Transverse colon (tissue), 4 donors: ENCODE results near the gene ZBBX. TPM values are rescaled to one million over a fixed set of nuclear protein-coding genes. Genes with fewer than 3 reads are reported as not detected.

Experiments
- DNase-seq: peaks from one replicate; pipeline ENCODE4 v3.0.0-alpha.2; 2019
- H3K27ac ChIP-seq, 4 donors: fragments of 200-600 bp; sonication (generic); 2 replicates each; pipeline ENCODE4 v1.5.1; 2016 to 2018; ENCODE audit warnings: inconsistent platforms in 4 of 4
- H3K27me3 ChIP-seq: fragments of 200-600 bp; sonication (generic); 2 replicates; pipeline ENCODE4 v1.5.1; 2017; ENCODE audit warnings: inconsistent platforms
- H3K36me3 ChIP-seq, 4 donors: fragments of 200-600 bp; sonication (generic); 2 replicates each; pipeline ENCODE4 v1.5.1; 2017 to 2019; ENCODE audit warnings: inconsistent platforms in 4 of 4
- H3K4me1 ChIP-seq, 4 donors: fragments of 200-600 bp; sonication (generic); 2 replicates each; pipeline ENCODE4 v1.5.1; 2017 to 2020; ENCODE audit warnings: inconsistent platforms in 4 of 4
- H3K4me3 ChIP-seq, 4 donors: fragments of 200-600 bp; sonication (generic); 1 replicate in 1 of 4; 2 replicates in 3 of 4; pipeline versions ENCODE4 v1.5.1 to v1.6.1; 2017 to 2019; ENCODE audit warnings: inconsistent platforms in 4 of 4
- H3K9me3 ChIP-seq, 2 donors: fragments of 200-600 bp; sonication (generic); 2 replicates each; pipeline ENCODE4 v1.5.1; 2017 to 2019; ENCODE audit warnings: inconsistent platforms in 2 of 2
- EP300 ChIP-seq: sonication (generic); formaldehyde crosslinking; IDR thresholded peaks from one replicate; pipeline ENCODE4 v1.6.1; 2017; ENCODE audit warnings: antibody characterized with exemption, low read depth
- POLR2A ChIP-seq: fragments of 450-650 bp; IDR thresholded peaks from one replicate; pipeline ENCODE4 v1.6.1; 2016; ENCODE audit warnings: antibody characterized with exemption, mild to moderate bottlenecking, moderate library complexity
- POLR2AphosphoS5 ChIP-seq, 3 donors: sonication (generic); formaldehyde crosslinking; IDR thresholded peaks; one replicate each; pipeline ENCODE4 v1.6.1; 2016; ENCODE audit warnings: antibody characterized with exemption in 3 of 3
- WGBS, 2 donors: methylation state at CpG; one replicate each; pipeline ENCODE4 v1.1.5; 2018; ENCODE audit warnings: low coverage in 1 of 2; 5-methylcytosine and 5-hydroxymethylcytosine counted together
- in situ Hi-C, 4 donors: fragments of 200-750 bp; cut with MboI; loops; one replicate each; pipeline versions ENCODE4 v1.15.0 to v1.15.1; 2017; ENCODE audit warnings: low sequenced_read_pairs in 3 of 4, low pct_ligation_motif_present in 1 of 4, low pct_unique_long_range_greater_than_20kb in 1 of 4
- intact Hi-C: fragments of 100-400 bp; cut with DNase I; formaldehyde crosslinking; loops from one replicate; pipeline ENCODE4 v1.15.1; 2023; ENCODE audit warnings: low total_unique reads
- total RNA-seq, 4 donors: library from RNA; depleted of rRNA; stranded (reverse); fragments of >200 nt; gene quantifications; one replicate each; pipeline ENCODE4 v1.1.0, GENCODE V29; 2016
- TF ChIP-seq, protein P1 (sequence below), 5 experiments: fragments of 200-600 bp in 3 of 5; fragments of 450-650 bp in 2 of 5; sonication (generic) in 3 of 5; IDR thresholded peaks; 1 replicate in 2 of 5; 2 replicates in 3 of 5; pipeline ENCODE4 v1.5.1; 2016 to 2017; ENCODE audit warnings: antibody characterized with exemption in 5 of 5, inconsistent platforms in 3 of 5, mild to moderate bottlenecking in 2 of 5, moderate library complexity in 1 of 5

Gene ZBBX
- total RNA-seq, 4 donors from 2014 or later = not detected

DNA sequence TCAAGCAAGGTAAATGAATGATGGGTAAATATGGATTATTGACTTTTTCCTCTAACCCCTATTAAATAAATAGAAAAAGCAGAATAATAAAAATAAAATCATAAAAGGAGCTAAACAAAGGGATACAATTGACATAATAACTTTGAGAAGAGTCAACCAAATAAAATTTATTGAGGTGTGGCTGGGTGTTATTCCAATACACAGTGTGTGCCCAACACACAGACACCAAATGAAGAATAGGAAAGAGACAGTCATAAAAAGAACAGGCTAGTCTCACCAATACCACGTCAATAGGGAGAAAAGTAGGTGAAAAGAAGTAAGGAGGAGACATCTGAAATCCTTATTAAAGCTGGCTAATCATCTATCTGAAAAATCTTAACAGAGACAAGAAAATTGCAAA is 127.1 kb downstream of the ZBBX start:
- 0 to 38% methylated on average over 1 of the region's 1 CpG for WGBS, 2 donors
- no peak for DNase-seq

DNA sequence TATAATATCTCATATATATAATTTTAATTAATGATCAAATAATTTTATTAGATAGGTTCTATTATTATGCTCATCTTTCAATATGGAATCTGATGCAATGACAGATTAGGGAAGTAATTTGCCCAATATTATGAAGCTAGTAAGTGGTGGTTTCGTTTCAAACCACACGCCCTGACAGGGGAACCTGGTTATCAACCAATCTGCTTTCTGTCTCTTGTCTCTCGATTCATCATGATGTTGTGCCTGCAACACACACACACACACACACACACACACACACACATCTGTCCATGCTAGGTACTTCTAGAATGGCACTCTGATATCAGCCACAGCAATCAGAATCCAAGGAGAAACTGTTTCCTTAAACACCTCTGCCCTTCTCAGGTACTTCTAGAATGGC is 128.4 kb downstream of the ZBBX start:
- intact Hi-C loops (no loop called here), in situ Hi-C loops (no loop called here)
- Histone ChIP-seq H3K27ac (no peak overlapping the region), H3K9me3 (no peaks in the 10 kb centered on the region), H3K36me3 (no peaks in the 10 kb centered on the region), H3K27me3 (no peaks in the 10 kb centered on the region), H3K4me1 (no peaks in the 10 kb centered on the region), H3K4me3 (no peak overlapping the region)
- TF ChIP-seq EP300 (no peak), POLR2A (no peak), POLR2AphosphoS5 (IDR thresholded peaks at IDR 0.05) (no peak)
- TF ChIP-seq, protein P1, sequence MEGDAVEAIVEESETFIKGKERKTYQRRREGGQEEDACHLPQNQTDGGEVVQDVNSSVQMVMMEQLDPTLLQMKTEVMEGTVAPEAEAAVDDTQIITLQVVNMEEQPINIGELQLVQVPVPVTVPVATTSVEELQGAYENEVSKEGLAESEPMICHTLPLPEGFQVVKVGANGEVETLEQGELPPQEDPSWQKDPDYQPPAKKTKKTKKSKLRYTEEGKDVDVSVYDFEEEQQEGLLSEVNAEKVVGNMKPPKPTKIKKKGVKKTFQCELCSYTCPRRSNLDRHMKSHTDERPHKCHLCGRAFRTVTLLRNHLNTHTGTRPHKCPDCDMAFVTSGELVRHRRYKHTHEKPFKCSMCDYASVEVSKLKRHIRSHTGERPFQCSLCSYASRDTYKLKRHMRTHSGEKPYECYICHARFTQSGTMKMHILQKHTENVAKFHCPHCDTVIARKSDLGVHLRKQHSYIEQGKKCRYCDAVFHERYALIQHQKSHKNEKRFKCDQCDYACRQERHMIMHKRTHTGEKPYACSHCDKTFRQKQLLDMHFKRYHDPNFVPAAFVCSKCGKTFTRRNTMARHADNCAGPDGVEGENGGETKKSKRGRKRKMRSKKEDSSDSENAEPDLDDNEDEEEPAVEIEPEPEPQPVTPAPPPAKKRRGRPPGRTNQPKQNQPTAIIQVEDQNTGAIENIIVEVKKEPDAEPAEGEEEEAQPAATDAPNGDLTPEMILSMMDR (IDR thresholded peaks at IDR 0.05) = no peak
- no peak for DNase-seq
- WGBS, 2 donors = 82 to 94% methylated on average over 2 to 3 of the region's 3 CpGs

More for the DNA sequence above, 127.1 kb downstream of the ZBBX start:
- H3K27ac ChIP-seq = no peak overlapping the region
- no peak overlapping the region for H3K4me3 ChIP-seq
- H3K4me1 ChIP-seq = no peaks in the 10 kb centered on the region
- no peaks in the 10 kb centered on the region for H3K36me3 ChIP-seq
- in situ Hi-C loops (no loop called here), intact Hi-C loops (no loop called here)
- TF ChIP-seq POLR2A = no peak
- TF ChIP-seq EP300 = no peak
- no peak for TF ChIP-seq POLR2AphosphoS5 (IDR thresholded peaks at IDR 0.05)
- TF ChIP-seq, protein P1 (IDR thresholded peaks at IDR 0.05) = no peak
- H3K9me3 ChIP-seq = no peaks in the 10 kb centered on the region
- no peaks in the 10 kb centered on the region for H3K27me3 ChIP-seq

DNA sequence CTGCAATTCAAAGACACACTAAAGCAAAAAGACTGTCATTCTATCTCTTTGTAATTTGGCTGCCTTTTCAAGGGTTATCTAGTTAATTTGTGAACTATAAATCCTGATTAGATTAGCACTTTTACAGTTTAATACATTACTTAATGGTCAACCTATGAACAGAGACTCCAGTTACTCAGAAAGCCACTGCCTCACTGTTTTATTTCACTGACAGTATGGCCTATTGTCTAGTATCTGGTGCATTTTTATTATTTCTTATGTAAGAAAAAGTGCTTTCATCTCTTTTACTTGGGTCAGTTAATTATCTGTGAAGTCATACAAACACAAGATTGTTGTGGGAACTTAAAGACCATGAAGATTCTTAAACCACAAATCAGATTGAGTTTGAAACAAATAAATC is 133.8 kb downstream of the ZBBX start:
- Histone ChIP-seq H3K27ac (no peak overlapping the region), H3K4me1 (no peaks in the 10 kb centered on the region), H3K9me3 (no peaks in the 10 kb centered on the region), H3K36me3 (no peaks in the 10 kb centered on the region), H3K27me3 (no peaks in the 10 kb centered on the region), H3K4me3 (no peak overlapping the region)
- in situ Hi-C loops = no loop called here
- TF ChIP-seq POLR2AphosphoS5 (IDR thresholded peaks at IDR 0.05) (no peak), EP300 (no peak), POLR2A (no peak)
- TF ChIP-seq, protein P1 (IDR thresholded peaks at IDR 0.05) = no peak
- DNase-seq = no peak
- intact Hi-C loops = no loop called here

DNA sequence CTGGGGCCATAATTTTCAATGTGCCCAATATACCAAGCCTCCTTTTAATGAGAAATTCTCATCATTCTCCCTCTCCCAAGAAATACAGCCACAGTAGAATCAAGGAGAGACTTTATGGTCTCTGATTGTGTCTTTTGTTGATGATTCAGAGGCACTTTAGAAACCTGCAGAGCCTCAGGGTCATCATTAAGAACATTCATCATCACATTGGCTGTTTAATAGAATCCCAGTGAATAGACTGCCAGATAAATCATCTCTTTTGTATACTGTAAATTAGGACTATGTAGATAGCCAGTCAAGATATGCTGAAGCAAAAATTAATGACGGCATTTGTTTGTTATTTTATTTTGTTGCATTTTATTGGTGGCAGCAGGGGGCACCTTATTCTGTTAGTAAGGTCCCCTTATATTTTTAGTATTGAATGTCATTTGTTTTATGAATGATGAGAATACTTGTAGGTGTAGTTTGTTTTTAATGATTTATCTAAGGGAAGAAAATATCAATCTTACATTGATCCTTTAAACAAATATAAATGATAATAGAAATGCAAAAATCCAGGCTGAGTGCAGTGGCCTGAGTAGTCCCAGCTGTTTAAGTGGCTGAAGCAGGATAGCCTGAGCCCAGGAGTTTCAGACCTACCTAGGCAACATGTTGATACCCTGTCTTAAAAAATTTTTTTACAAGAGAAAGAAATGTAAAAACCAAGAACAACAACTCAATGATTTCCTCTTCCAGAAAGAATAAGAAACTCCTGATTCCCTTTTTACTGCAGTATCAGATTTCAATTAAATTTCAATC is 138.8 kb downstream of the ZBBX start:
- Histone ChIP-seq H3K36me3 (no peaks in the 10 kb centered on the region), H3K4me3 (no peak overlapping the region), H3K4me1 (no peaks in the 10 kb centered on the region), H3K27me3 (no peaks in the 10 kb centered on the region), H3K9me3 (no peaks in the 10 kb centered on the region), H3K27ac (no peak overlapping the region)
- in situ Hi-C loops = no loop called here
- DNase-seq = no peak
- 73 to 74% methylated on average over 1 of the region's 1 CpG for WGBS, 2 donors
- TF ChIP-seq, protein P1 (IDR thresholded peaks at IDR 0.05) = no peak
- no peak for TF ChIP-seq EP300
- no peak for TF ChIP-seq POLR2A
- TF ChIP-seq POLR2AphosphoS5 (IDR thresholded peaks at IDR 0.05) = no peak
- intact Hi-C loops = no loop called here
